Loucy (cell line): ENCODE measurements around the gene MICALL1.

ENCODE experiments used
- EZH2phosphoT487 ChIP-seq: fragments of 200-600 bp; IDR thresholded peaks from 2 replicates; pipeline ENCODE4 v1.6.1; 2018; ENCODE audit warnings: antibody characterized with exemption, mild to moderate bottlenecking, moderate library complexity, borderline replicate concordance
- TF ChIP-seq, protein P1 (sequence below): fragments of 200-600 bp; sonication (generic); conservative IDR thresholded peaks from 2 replicates; pipeline ENCODE4 v1.5.1; 2014; ENCODE audit warnings: mild to moderate bottlenecking, antibody characterized with exemption, low read length

DNA sequence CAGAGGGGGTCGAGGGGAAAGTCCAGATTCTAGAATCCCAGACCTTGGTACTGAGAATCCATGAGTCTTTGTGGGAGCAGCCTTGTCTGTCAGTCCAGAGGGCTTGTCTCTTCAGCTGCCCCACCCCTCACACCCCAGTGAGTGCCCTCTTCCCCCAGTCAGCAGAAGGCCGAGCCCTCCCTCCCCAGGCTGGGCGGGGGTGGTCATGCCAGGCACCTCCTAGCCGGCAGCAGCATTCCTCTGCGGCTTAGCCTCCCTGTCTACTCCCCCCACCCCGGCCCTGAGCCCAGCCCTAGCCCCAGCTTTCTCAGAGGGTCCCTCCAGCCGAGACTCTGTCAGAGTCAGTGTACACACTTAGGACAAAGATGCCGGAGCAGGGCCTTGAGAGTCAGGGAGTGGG lies 73.7 kb downstream of the MICALL1 start:
- TF ChIP-seq, protein P1, sequence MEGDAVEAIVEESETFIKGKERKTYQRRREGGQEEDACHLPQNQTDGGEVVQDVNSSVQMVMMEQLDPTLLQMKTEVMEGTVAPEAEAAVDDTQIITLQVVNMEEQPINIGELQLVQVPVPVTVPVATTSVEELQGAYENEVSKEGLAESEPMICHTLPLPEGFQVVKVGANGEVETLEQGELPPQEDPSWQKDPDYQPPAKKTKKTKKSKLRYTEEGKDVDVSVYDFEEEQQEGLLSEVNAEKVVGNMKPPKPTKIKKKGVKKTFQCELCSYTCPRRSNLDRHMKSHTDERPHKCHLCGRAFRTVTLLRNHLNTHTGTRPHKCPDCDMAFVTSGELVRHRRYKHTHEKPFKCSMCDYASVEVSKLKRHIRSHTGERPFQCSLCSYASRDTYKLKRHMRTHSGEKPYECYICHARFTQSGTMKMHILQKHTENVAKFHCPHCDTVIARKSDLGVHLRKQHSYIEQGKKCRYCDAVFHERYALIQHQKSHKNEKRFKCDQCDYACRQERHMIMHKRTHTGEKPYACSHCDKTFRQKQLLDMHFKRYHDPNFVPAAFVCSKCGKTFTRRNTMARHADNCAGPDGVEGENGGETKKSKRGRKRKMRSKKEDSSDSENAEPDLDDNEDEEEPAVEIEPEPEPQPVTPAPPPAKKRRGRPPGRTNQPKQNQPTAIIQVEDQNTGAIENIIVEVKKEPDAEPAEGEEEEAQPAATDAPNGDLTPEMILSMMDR: no peak
- TF ChIP-seq EZH2phosphoT487: no peak
